Stomach (tissue), 4 donors: ENCODE measurements around the gene GOT1.

Experiments used
- EP300 ChIP-seq: sonication (generic); formaldehyde crosslinking; IDR thresholded peaks from one replicate; pipeline ENCODE4 v1.6.1; 2017; ENCODE audit warnings: antibody characterized with exemption
- POLR2A ChIP-seq, 4 donors: fragments of 450-650 bp; IDR thresholded peaks; one replicate each; pipeline ENCODE4 v1.6.1; 2016; ENCODE audit warnings: antibody characterized with exemption in 4 of 4, control low read depth in 2 of 4, mild to moderate bottlenecking in 1 of 4, moderate library complexity in 1 of 4
- TF ChIP-seq, protein P1 (sequence below), 7 experiments: fragments of 450-650 bp in 4 of 7; fragments of 200-600 bp in 3 of 7; sonication (generic) in 3 of 7; IDR thresholded peaks; one replicate each; pipeline ENCODE4 v1.5.1; 2016 to 2019; ENCODE audit warnings: antibody characterized with exemption in 7 of 7, control low read depth in 2 of 7, mild to moderate bottlenecking in 1 of 7

DNA sequence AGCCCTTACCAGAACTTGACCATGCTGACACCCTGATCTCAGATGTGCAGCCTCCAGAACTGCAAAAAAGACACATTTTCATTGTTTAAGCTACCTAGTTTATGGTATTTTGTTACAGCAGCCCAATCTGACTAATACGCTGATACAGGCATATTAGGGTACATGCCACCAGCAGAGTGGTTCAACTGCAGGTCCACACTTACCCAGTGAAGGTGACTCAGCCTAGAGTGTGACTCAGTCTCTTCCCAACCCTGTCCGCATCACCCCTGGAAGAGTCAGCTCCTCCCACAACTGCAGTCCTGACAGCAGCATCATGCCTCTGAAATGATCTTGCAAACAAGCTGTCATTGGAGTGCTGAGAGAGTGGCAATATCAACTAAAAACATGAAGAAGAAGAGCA is 30.8 kb upstream of the GOT1 start:
- TF ChIP-seq, protein P1, sequence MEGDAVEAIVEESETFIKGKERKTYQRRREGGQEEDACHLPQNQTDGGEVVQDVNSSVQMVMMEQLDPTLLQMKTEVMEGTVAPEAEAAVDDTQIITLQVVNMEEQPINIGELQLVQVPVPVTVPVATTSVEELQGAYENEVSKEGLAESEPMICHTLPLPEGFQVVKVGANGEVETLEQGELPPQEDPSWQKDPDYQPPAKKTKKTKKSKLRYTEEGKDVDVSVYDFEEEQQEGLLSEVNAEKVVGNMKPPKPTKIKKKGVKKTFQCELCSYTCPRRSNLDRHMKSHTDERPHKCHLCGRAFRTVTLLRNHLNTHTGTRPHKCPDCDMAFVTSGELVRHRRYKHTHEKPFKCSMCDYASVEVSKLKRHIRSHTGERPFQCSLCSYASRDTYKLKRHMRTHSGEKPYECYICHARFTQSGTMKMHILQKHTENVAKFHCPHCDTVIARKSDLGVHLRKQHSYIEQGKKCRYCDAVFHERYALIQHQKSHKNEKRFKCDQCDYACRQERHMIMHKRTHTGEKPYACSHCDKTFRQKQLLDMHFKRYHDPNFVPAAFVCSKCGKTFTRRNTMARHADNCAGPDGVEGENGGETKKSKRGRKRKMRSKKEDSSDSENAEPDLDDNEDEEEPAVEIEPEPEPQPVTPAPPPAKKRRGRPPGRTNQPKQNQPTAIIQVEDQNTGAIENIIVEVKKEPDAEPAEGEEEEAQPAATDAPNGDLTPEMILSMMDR (IDR thresholded peaks at IDR 0.05), result no peak
- TF ChIP-seq EP300 (no peak), POLR2A (IDR thresholded peaks at IDR 0.05) (no peak)
